Measurements from ENCODE around the gene PPFIA1.

The PPFIA1 gene

GRCh38 chr11:70422692-70423522 lies 152.4 kb downstream of the PPFIA1 start:
- DNase-seq (ENCODE audit: low read depth in 1 of 2, low spot score in 1 of 2) = no peak
- no peak overlapping the region for H3K4me3 ChIP-seq (replicated peaks; ENCODE audit: insufficient read depth, low read length)
- TF ChIP-seq, protein P1, sequence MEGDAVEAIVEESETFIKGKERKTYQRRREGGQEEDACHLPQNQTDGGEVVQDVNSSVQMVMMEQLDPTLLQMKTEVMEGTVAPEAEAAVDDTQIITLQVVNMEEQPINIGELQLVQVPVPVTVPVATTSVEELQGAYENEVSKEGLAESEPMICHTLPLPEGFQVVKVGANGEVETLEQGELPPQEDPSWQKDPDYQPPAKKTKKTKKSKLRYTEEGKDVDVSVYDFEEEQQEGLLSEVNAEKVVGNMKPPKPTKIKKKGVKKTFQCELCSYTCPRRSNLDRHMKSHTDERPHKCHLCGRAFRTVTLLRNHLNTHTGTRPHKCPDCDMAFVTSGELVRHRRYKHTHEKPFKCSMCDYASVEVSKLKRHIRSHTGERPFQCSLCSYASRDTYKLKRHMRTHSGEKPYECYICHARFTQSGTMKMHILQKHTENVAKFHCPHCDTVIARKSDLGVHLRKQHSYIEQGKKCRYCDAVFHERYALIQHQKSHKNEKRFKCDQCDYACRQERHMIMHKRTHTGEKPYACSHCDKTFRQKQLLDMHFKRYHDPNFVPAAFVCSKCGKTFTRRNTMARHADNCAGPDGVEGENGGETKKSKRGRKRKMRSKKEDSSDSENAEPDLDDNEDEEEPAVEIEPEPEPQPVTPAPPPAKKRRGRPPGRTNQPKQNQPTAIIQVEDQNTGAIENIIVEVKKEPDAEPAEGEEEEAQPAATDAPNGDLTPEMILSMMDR (IDR thresholded peaks at IDR 0.05; ENCODE audit: insufficient read depth, low read length) = no peak
- no peak for TF ChIP-seq GABPA (IDR thresholded peaks at IDR 0.05; ENCODE audit: low read depth)
- no peak for TF ChIP-seq SPI1 (IDR thresholded peaks at IDR 0.05; ENCODE audit: borderline replicate concordance, low read depth)
- no peak for TF ChIP-seq POLR2AphosphoS5 (IDR thresholded peaks at IDR 0.05; ENCODE audit: low read depth)
- TF ChIP-seq, protein P2, sequence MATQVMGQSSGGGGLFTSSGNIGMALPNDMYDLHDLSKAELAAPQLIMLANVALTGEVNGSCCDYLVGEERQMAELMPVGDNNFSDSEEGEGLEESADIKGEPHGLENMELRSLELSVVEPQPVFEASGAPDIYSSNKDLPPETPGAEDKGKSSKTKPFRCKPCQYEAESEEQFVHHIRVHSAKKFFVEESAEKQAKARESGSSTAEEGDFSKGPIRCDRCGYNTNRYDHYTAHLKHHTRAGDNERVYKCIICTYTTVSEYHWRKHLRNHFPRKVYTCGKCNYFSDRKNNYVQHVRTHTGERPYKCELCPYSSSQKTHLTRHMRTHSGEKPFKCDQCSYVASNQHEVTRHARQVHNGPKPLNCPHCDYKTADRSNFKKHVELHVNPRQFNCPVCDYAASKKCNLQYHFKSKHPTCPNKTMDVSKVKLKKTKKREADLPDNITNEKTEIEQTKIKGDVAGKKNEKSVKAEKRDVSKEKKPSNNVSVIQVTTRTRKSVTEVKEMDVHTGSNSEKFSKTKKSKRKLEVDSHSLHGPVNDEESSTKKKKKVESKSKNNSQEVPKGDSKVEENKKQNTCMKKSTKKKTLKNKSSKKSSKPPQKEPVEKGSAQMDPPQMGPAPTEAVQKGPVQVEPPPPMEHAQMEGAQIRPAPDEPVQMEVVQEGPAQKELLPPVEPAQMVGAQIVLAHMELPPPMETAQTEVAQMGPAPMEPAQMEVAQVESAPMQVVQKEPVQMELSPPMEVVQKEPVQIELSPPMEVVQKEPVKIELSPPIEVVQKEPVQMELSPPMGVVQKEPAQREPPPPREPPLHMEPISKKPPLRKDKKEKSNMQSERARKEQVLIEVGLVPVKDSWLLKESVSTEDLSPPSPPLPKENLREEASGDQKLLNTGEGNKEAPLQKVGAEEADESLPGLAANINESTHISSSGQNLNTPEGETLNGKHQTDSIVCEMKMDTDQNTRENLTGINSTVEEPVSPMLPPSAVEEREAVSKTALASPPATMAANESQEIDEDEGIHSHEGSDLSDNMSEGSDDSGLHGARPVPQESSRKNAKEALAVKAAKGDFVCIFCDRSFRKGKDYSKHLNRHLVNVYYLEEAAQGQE (IDR thresholded peaks at IDR 0.05; ENCODE audit: insufficient replicate concordance, low read depth) = no peak
- no peak overlapping the region for H3K27ac ChIP-seq (replicated peaks)
- H3K27me3 ChIP-seq (ENCODE audit: insufficient read depth, poor library complexity, severe bottlenecking) = peaks cover 29% of the 10 kb centered on the region

GRCh38 chr11:70423523-70424505 lies 153.3 kb downstream of the PPFIA1 start:
- Histone ChIP-seq H3K4me3 (replicated peaks; ENCODE audit: insufficient read depth, low read length) (no peak overlapping the region), H3K27ac (replicated peaks) (no peak overlapping the region), H3K27me3 (ENCODE audit: insufficient read depth, poor library complexity, severe bottlenecking) (peaks cover 33% of the 10 kb centered on the region)
- DNase-seq (ENCODE audit: low read depth in 1 of 2, low spot score in 1 of 2) = peak; percentile 81 to 90
- TF ChIP-seq, protein P1 (IDR thresholded peaks at IDR 0.05; ENCODE audit: insufficient read depth, low read length) = no peak
- peak; percentile 96 for TF ChIP-seq POLR2AphosphoS5 (IDR thresholded peaks at IDR 0.05; ENCODE audit: low read depth)

- no peak overlapping the region for H3K4me3 ChIP-seq (replicated peaks; ENCODE audit: insufficient read depth, low read length)
- TF ChIP-seq, protein P1 (IDR thresholded peaks at IDR 0.05; ENCODE audit: insufficient read depth, low read length) = no peak
- TF ChIP-seq, protein P2 (IDR thresholded peaks at IDR 0.05; ENCODE audit: insufficient replicate concordance, low read depth) = no peak
- TF ChIP-seq GABPA (IDR thresholded peaks at IDR 0.05; ENCODE audit: low read depth) = no peak
Observed at GRCh38 chr11:70424765-70425344, 154.4 kb downstream of the PPFIA1 start.

More at GRCh38 chr11:70424765-70425344, 154.4 kb downstream of the PPFIA1 start:
- peaks cover 34% of the 10 kb centered on the region for H3K27me3 ChIP-seq (ENCODE audit: insufficient read depth, poor library complexity, severe bottlenecking)
- H3K27ac ChIP-seq (replicated peaks) = no peak overlapping the region
- DNase-seq (ENCODE audit: low read depth in 1 of 2, low spot score in 1 of 2) = no peak

Measured in HL-60 (cell line).